Peyer's patch (tissue), 4 donors: Measurements from ENCODE around the gene PEF1. TPM values are rescaled to one million over a fixed set of nuclear protein-coding genes. Genes with fewer than 3 reads are reported as not detected.

Experiments
- DNase-seq, 3 donors: peaks; one replicate each; pipeline ENCODE4 v3.0.0-alpha.2; 2017 to 2019
- H3K27ac ChIP-seq, 4 donors: fragments of 200-600 bp; sonication (generic); one replicate each; pipeline ENCODE4 v1.5.1; 2016 to 2019
- H3K27me3 ChIP-seq, 2 donors: fragments of 200-600 bp; sonication (generic); one replicate each; pipeline ENCODE4 v1.5.1; 2019
- H3K36me3 ChIP-seq, 3 donors: fragments of 200-600 bp; sonication (generic); one replicate each; pipeline ENCODE4 v1.5.1; 2016 to 2019
- H3K4me1 ChIP-seq, 4 donors: fragments of 200-600 bp; sonication (generic); one replicate each; pipeline ENCODE4 v1.5.1; 2016 to 2019
- H3K4me3 ChIP-seq, 4 donors: fragments of 200-600 bp; sonication (generic); 1 replicate in 3 of 4; 2 replicates in 1 of 4; pipeline ENCODE4 v1.5.1; 2016 to 2019; ENCODE audit warnings: mild to moderate bottlenecking in 1 of 4
- H3K9me3 ChIP-seq, 4 donors: fragments of 200-600 bp; sonication (generic); one replicate each; pipeline ENCODE4 v1.5.1; 2016 to 2019; ENCODE audit warnings: mild to moderate bottlenecking in 1 of 4
- CTCF ChIP-seq, 6 experiments: fragments of 450-650 bp in 4 of 6; fragments of 200-600 bp in 2 of 6; sonication (generic) in 1 of 6; IDR thresholded peaks; one replicate each; pipeline ENCODE4 v1.5.1; 2017 to 2019; ENCODE audit warnings: antibody characterized with exemption in 6 of 6, mild to moderate bottlenecking in 3 of 6, moderate library complexity in 1 of 6
- POLR2A ChIP-seq, 2 donors: fragments of 450-650 bp; IDR thresholded peaks; one replicate each; pipeline ENCODE4 v1.5.1; 2017; ENCODE audit warnings: antibody characterized with exemption in 2 of 2, mild to moderate bottlenecking in 2 of 2, moderate library complexity in 2 of 2
- total RNA-seq, 4 donors: library from RNA; depleted of rRNA; stranded (reverse); fragments of >200 nt; gene quantifications; one replicate each; pipeline ENCODE4 v1.1.0, GENCODE V29; 2016

The PEF1 gene
- total RNA-seq, 4 donors from 2014 or later: 49.5 to 116 (median 59.8) TPM

DNA sequence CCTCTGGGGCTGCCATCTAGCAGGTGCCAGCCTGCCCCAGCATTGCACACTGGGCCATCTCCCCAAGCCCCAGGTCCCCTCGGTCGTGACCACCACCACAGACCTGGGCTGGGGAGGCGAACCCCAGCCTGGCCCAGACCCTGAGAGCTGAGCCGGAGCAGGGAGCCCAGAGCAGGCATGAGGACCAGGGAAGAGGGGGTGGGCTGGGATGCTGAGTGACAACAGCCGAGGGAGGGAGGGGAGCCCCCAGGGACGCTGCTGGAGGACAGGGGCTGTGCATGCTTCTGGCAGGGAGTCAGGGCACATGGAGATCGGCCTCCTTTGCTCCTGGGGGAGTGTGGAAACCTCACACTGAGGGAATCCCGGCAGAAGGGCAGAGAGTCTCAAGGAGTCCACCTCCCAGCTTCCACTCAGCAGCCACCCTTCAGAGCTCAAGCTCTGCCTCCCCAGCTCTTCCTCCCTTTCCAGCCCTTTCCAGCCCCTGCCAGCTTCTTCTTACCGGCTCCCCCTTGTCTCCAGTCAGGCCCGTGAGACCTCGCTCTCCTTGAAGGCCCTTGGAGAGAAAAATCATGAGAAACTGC is 23.7 kb upstream of the PEF1 start:
- H3K36me3 ChIP-seq: no peaks in the 10 kb centered on the region
- H3K4me3 ChIP-seq: no peak overlapping the region
- peak overlapping the region in 1 of 4 donors; percentile 88 for H3K27ac ChIP-seq
- TF ChIP-seq CTCF (IDR thresholded peaks at IDR 0.05) (no peak), POLR2A (IDR thresholded peaks at IDR 0.05) (no peak)
- H3K27me3 ChIP-seq: no peaks in the 10 kb centered on the region
- DNase-seq: peak in 1 of 3 donors; percentile 48
- H3K4me1 ChIP-seq: peaks cover 0 to 52% (median 2%) of the 10 kb centered on the region in 4 donors
- H3K9me3 ChIP-seq: no peaks in the 10 kb centered on the region

DNA sequence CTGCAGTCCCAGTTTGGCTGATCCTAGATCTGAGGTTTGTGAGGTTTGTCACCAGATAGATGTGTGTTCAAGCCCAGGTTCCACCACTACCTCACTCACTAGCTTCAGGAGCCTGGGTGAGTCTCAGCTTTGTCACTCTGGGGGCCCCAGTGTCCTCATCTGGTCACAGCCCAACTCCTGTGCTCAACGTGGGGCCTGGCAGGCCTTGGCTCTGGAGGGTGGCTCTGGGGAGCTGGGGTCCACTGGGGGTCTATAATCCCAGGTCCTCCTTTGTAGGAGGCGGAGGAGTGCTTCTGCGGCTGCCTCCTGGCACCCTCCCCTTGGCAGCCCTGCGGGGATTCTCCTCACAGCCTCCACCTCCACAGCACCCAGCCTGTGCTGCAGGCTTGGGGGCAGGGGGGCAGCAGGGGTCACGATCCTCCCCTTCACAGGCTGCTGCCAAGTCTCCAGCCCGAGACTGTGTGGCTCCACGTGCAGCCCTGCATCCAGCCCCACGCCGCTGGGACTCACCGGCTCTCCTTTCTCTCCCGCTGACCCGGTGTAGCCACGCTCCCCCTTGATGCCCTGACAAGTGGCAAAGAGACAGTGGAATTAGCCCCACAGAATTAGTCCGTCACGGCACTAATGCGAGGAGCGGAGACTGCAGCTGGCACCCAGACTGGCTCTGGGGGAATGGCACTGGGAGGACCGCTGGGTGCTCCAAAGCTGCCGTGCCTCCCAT is 22.5 kb upstream of the PEF1 start:
- DNase-seq: peak in 1 of 3 donors; percentile 48
- H3K27ac ChIP-seq: peak overlapping the region in 3 of 4 donors; percentile 23 to 85 (median 62)
- no peak overlapping the region for H3K4me3 ChIP-seq
- H3K27me3 ChIP-seq: no peaks in the 10 kb centered on the region
- H3K36me3 ChIP-seq: no peaks in the 10 kb centered on the region
- peaks cover 0 to 52% (median 2%) of the 10 kb centered on the region in 4 donors for H3K4me1 ChIP-seq
- no peaks in the 10 kb centered on the region for H3K9me3 ChIP-seq
- TF ChIP-seq POLR2A (IDR thresholded peaks at IDR 0.05): no peak
- no peak for TF ChIP-seq CTCF (IDR thresholded peaks at IDR 0.05)

- no peak overlapping the region for H3K4me3 ChIP-seq
- H3K4me1 ChIP-seq: peaks cover 0 to 52% (median 2%) of the 10 kb centered on the region in 4 donors
- peak overlapping the region in 3 of 4 donors; percentile 51 to 85 (median 62) for H3K27ac ChIP-seq
- H3K9me3 ChIP-seq: no peaks in the 10 kb centered on the region
- no peak for TF ChIP-seq CTCF (IDR thresholded peaks at IDR 0.05)
- TF ChIP-seq POLR2A (IDR thresholded peaks at IDR 0.05): peak; percentile 28 to 61
- peak in 2 of 3 donors; percentile 80 to 89 for DNase-seq
- H3K36me3 ChIP-seq: no peaks in the 10 kb centered on the region
- H3K27me3 ChIP-seq: no peaks in the 10 kb centered on the region
Observed at GRCh38 chr1:31666263-31666963, 21.7 kb upstream of the PEF1 start.

- TF ChIP-seq CTCF (IDR thresholded peaks at IDR 0.05): no peak
- TF ChIP-seq POLR2A (IDR thresholded peaks at IDR 0.05): no peak
- DNase-seq: peak in 1 of 3 donors; percentile 46
- no peaks in the 10 kb centered on the region for H3K9me3 ChIP-seq
- no peaks in the 10 kb centered on the region for H3K27me3 ChIP-seq
- peaks cover 0 to 42% (median 2%) of the 10 kb centered on the region in 4 donors for H3K4me1 ChIP-seq
- H3K36me3 ChIP-seq: no peaks in the 10 kb centered on the region
- no peak overlapping the region for H3K4me3 ChIP-seq
- peak overlapping the region in 2 of 4 donors; percentile 51 to 85 for H3K27ac ChIP-seq
Observed at GRCh38 chr1:31665234-31665878, 20.7 kb upstream of the PEF1 start.

DNA sequence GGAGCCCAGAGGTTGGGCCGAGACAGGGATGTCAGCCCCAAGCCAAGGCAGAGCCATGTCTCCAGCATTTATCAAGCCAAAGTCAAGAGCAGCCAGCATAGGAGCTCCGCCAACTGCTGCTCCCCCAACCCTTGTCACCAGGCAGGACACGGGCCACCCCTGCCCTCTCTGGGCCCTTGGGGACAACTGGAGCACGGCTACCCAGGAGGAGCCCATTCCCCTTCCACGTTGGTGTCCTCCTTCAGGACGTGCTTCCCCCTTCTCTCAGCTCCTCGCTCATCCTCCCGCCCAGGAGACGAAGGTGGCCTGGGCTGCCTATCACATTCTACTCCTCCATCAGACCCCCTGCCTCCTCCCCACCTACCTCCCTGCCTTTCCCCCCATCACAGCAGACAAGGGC is 19.9 kb upstream of the PEF1 start:
- TF ChIP-seq POLR2A (IDR thresholded peaks at IDR 0.05): no peak
- H3K27ac ChIP-seq: no peak overlapping the region
- H3K4me3 ChIP-seq: no peak overlapping the region
- H3K9me3 ChIP-seq: no peaks in the 10 kb centered on the region
- H3K36me3 ChIP-seq: no peaks in the 10 kb centered on the region
- DNase-seq: no peak
- H3K27me3 ChIP-seq: no peaks in the 10 kb centered on the region
- H3K4me1 ChIP-seq: peaks cover 0 to 37% (median 2%) of the 10 kb centered on the region in 4 donors
